ENCODE results near the gene FOXN1. TPM values are rescaled to one million over a fixed set of nuclear protein-coding genes. Genes with fewer than 3 reads are reported as not detected.

The FOXN1 gene
- total and polyA plus RNA-seq, 2 of the 13 experiments (the other 11 are each of a cell fraction or from before 2014, with no cell fraction given) = 0.01 TPM; not detected in 1

GRCh38 chr17:28576758-28577465, 70.8 kb downstream of the FOXN1 start, which contains the start of gene ALDOC (continued):
- TF ChIP-seq ZNF253 (CRISPR knock-in tag; IDR thresholded peaks at IDR 0.05; ENCODE audit: borderline replicate concordance) (0 out of 2 replicates have a peak, but pooled peaks have one; percentile 42), SOX13 (IDR thresholded peaks at IDR 0.05) (no peak), SOX13 (CRISPR knock-in tag; conservative IDR thresholded peaks at IDR 0.05 in 1 of 2, IDR thresholded peaks at IDR 0.05 in 1 of 2) (peak in 1 of 2 experiments; percentile 75; a peak in 2 of 4 replicates), BORCS8-MEF2B (CRISPR knock-in tag; IDR thresholded peaks at IDR 0.05) (0 out of 2 replicates have a peak, but pooled peaks have one; percentile 60), SP4 (CRISPR knock-in tag; IDR thresholded peaks at IDR 0.05) (peak; percentile 99), ZNF326 (CRISPR knock-in tag; IDR thresholded peaks at IDR 0.05; ENCODE audit: borderline replicate concordance) (no peak), MBNL3 (CRISPR knock-in tag; conservative IDR thresholded peaks at IDR 0.05) (no peak), ZNF234 (CRISPR knock-in tag; conservative IDR thresholded peaks at IDR 0.05) (no peak), NFYB (CRISPR knock-in tag; IDR thresholded peaks at IDR 0.05) (peak; percentile 65), CBX1 (IDR thresholded peaks at IDR 0.05; ENCODE audit: low read depth) (peak; percentile 75), ZNF501 (CRISPR knock-in tag; IDR thresholded peaks at IDR 0.05) (peak; percentile 15; the same call in 1 of the 2 replicates), MTF1 (CRISPR knock-in tag; IDR thresholded peaks at IDR 0.05) (no peak), AHDC1 (CRISPR knock-in tag; IDR thresholded peaks at IDR 0.05; ENCODE audit: borderline replicate concordance) (no peak), ZBTB3 (CRISPR knock-in tag; IDR thresholded peaks at IDR 0.05; ENCODE audit: borderline replicate concordance, low read depth) (peak; percentile 44; the same call in 1 of the 2 replicates), SAP130 (CRISPR knock-in tag; IDR thresholded peaks at IDR 0.05; ENCODE audit: low read depth) (peak; percentile 90), GABPA (IDR thresholded peaks at IDR 0.05; ENCODE audit: low read depth, low read length) (no peak), GABPA (CRISPR knock-in tag; IDR thresholded peaks at IDR 0.05; ENCODE audit: low read depth) (peak; percentile 54), PRMT3 (CRISPR knock-in tag; IDR thresholded peaks at IDR 0.05; ENCODE audit: borderline replicate concordance, low read depth) (no peak)
- TF ChIP-seq, protein P1, sequence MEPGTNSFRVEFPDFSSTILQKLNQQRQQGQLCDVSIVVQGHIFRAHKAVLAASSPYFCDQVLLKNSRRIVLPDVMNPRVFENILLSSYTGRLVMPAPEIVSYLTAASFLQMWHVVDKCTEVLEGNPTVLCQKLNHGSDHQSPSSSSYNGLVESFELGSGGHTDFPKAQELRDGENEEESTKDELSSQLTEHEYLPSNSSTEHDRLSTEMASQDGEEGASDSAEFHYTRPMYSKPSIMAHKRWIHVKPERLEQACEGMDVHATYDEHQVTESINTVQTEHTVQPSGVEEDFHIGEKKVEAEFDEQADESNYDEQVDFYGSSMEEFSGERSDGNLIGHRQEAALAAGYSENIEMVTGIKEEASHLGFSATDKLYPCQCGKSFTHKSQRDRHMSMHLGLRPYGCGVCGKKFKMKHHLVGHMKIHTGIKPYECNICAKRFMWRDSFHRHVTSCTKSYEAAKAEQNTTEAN (CRISPR knock-in tag; conservative IDR thresholded peaks at IDR 0.05) = peak; percentile 64; the same call in 1 of the 2 replicates
- TF ChIP-seq, protein P2, sequence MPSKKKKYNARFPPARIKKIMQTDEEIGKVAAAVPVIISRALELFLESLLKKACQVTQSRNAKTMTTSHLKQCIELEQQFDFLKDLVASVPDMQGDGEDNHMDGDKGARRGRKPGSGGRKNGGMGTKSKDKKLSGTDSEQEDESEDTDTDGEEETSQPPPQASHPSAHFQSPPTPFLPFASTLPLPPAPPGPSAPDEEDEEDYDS (CRISPR knock-in tag; IDR thresholded peaks at IDR 0.05) = peak; percentile 96
- TF ChIP-seq, protein P3, sequence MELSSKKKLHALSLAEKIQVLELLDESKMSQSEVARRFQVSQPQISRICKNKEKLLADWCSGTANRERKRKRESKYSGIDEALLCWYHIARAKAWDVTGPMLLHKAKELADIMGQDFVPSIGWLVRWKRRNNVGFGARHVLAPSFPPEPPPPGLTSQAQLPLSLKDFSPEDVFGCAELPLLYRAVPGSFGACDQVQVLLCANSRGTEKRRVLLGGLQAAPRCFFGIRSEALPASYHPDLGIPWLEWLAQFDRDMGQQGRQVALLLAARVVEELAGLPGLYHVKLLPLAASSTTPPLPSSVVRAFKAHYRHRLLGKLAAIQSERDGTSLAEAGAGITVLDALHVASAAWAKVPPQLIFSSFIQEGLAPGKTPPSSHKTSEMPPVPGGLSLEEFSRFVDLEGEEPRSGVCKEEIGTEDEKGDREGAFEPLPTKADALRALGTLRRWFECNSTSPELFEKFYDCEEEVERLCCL (CRISPR knock-in tag; IDR thresholded peaks at IDR 0.05; ENCODE audit: borderline replicate concordance) = 0 out of 2 replicates have a peak, but pooled peaks have one; percentile 54

Measured in HepG2 (cell line).